HCEC 1CT (cell line): ENCODE measurements around the gene MOV10L1.

ENCODE experiments used
- DNase-seq: peaks from one replicate; pipeline ENCODE4 v3.0.0-alpha.2; 2017

Gene MOV10L1

GRCh38 chr22:50208430-50208938 is 118.7 kb downstream of the MOV10L1 start:
- no peak for DNase-seq

- DNase-seq: no peak
Observed at GRCh38 chr22:50208939-50209892, 119.4 kb downstream of the MOV10L1 start.

GRCh38 chr22:50209893-50210292 is 120.1 kb downstream of the MOV10L1 start:
- DNase-seq: peak; percentile 36

DNA sequence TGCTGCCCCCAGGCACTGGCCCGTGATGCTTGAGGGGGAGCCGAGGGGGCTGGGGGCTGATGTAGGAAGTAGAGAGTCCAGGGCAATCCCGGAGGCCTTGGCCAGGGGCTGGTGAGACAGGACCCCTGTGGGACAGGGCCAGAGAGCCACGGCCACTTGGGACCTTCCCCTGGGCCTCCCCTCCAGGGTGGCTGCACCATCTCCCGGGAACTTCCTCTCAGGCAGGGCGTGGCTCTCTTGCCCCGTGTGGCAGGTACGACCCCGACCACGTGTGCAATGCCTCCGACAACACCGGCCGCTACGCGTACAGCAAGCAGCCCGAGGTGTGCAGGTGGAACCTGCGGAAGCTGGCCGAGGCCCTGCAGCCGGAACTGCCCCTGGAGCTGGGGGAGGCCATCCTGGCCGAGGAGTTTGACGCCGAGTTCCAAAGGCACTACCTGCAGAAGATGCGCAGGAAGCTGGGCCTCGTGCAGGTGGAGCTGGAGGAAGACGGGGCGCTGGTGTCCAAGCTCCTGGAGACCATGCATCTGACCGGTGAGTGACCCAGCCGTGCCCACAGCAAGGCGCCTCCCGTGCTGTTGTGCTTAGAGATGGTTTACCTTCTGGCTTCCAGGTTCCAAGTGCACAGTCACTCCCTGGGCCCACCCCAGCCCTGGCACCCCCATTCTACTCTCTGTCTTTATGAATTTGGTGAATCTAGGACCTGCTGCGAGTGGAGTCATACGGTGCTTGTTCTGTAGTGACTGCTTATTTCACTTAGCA is 120.8 kb downstream of the MOV10L1 start:
- DNase-seq: no peak

DNA sequence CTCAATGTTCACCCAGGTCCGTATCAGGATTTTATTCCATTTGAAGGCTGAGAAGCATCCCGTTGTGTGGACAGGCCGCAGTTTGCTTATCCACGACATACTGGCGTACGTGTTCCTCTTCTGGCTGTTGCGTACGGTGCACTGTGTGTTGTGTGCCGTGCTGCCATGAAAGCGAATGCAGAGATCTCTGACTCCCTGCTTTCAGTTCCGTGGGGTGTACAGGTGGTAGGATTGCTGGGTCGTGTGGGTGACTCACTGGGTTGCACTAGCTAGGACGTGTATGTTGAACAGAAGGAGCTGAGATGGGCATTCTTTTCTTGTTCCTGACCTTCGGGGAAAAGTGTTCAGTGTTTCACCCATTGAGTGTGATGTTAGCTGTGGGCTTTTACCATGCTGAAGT is 121.3 kb downstream of the MOV10L1 start:
- DNase-seq: no peak
